K562 (cell line): ENCODE data around the gene FCRL1. TPM values are rescaled to one million over a fixed set of nuclear protein-coding genes. Genes with fewer than 3 reads are reported as not detected.

Source experiments
- ATAC-seq: fragments of 200-7000 bp; cut with Tn5 transposase; 3 replicates; pipeline ENCODE4 v1.9.1; 2020; ENCODE audit warnings: moderate library complexity
- BruUV-seq: library from RNA; stranded (reverse); fragments of 400-500 nt; replicated peaks from 2 replicates; lab custom pipeline; 2021; lab: Mats Ljungman, UMichigan
- CTCF ChIA-PET: fragments of 300-600 bp; formaldehyde crosslinking; extraction: SDS; loops from one replicate; lab custom pipeline; 2021; ENCODE audit warnings: low intra/inter-chr PET ratio; lab: Yijun Ruan, JAX
- POLR2A ChIA-PET: fragments of 300-600, 350-650 bp; sonication (Branson Sonifier 250); formaldehyde crosslinking; extraction: SDS; loops from one replicate; lab custom pipeline; 2021; ENCODE audit warnings: antibody characterized with exemption, inconsistent platforms; lab: Yijun Ruan, JAX
- DNase-seq, 4 experiments: peaks; one replicate each; pipeline versions ENCODE4 v3.0.0 to v3.0.0-alpha.2; 2011 to 2018; ENCODE audit warnings: low spot score in 3 of 4, mixed read lengths in 3 of 4; ENCODE audit errors: extremely low read depth in 1 of 4
- FAIRE-seq: peaks from 2 replicates; lab custom pipeline; 2011; peaks lifted over from hg19 to GRCh38; lab: Jason Lieb, UNC
- H2AFZ ChIP-seq: 2 replicates; pipeline ENCODE4 v1.6.0; 2011; ENCODE audit warnings: low read depth, low read length, control low read depth, inconsistent platforms
- H3K27ac ChIP-seq: fragments of 200-600 bp; 3 replicates; pipeline ENCODE4 v1.8.0; 2011; ENCODE audit warnings: low read depth, mild to moderate bottlenecking, control low read depth, inconsistent platforms, low read length, moderate library complexity, mixed read lengths; ENCODE audit errors: extremely low read depth
- H3K27me3 ChIP-seq, 2 experiments: fragments of 300-600 bp in 1 of 2; 2 replicates in 1 of 2; 3 replicates in 1 of 2; pipeline versions ENCODE4 v1.6.0 to v1.8.0; 2011; ENCODE audit warnings: inconsistent platforms in 2 of 2, low read length in 2 of 2, mild to moderate bottlenecking in 1 of 2, mixed read lengths in 1 of 2, moderate library complexity in 1 of 2; ENCODE audit not compliant: control insufficient read depth in 2 of 2, insufficient read depth in 2 of 2
- H3K36me3 ChIP-seq: fragments of 300-600 bp; 3 replicates; pipeline ENCODE4 v1.8.0; 2011; ENCODE audit warnings: mild to moderate bottlenecking, low read length, inconsistent platforms; ENCODE audit not compliant: control insufficient read depth, insufficient read depth
- H3K4me1 ChIP-seq, 2 experiments: fragments of 200-600 bp in 1 of 2; replicated peaks in 1 of 2; 2 replicates in 1 of 2; 3 replicates in 1 of 2; pipeline versions ENCODE4 v1.5.1 to v1.8.0; 2011; ENCODE audit warnings: inconsistent platforms in 2 of 2, low read length in 2 of 2, mild to moderate bottlenecking in 1 of 2, mixed read lengths in 1 of 2, moderate library complexity in 1 of 2; ENCODE audit not compliant: control insufficient read depth in 2 of 2, insufficient read depth in 2 of 2
- H3K4me2 ChIP-seq: 2 replicates; pipeline ENCODE4 v1.6.1; 2011; ENCODE audit warnings: low read length, control low read depth, inconsistent platforms, mixed read lengths; ENCODE audit not compliant: insufficient read depth
- H3K4me3 ChIP-seq: fragments of 200-600 bp; sonication (generic), shearing (Covaris generic); 2 replicates; pipeline ENCODE4 v1.5.1; 2016; ENCODE audit warnings: control low read depth, inconsistent platforms
- H3K79me2 ChIP-seq: fragments of 200-600 bp; 3 replicates; pipeline ENCODE4 v1.8.0; 2011; ENCODE audit warnings: low read length, inconsistent platforms; ENCODE audit not compliant: control insufficient read depth, insufficient read depth
- H3K9ac ChIP-seq, 2 experiments: 2 replicates each; pipeline versions ENCODE4 v1.6.0 to v1.6.1; 2011; ENCODE audit warnings: low read depth in 2 of 2, low read length in 2 of 2, control low read depth in 1 of 2, inconsistent platforms in 1 of 2, mild to moderate bottlenecking in 1 of 2, mixed read lengths in 1 of 2; ENCODE audit not compliant: insufficient read depth in 1 of 2
- H3K9me1 ChIP-seq: one replicate; pipeline ENCODE4 v1.6.0; 2011; ENCODE audit warnings: inconsistent platforms, mild to moderate bottlenecking, low read length, moderate library complexity; ENCODE audit not compliant: control insufficient read depth, insufficient read depth
- H3K9me3 ChIP-seq: replicated peaks from 2 replicates; pipeline ENCODE4 v1.5.1; 2011; ENCODE audit warnings: low read depth, low read length, inconsistent platforms; ENCODE audit not compliant: control insufficient read depth, insufficient read depth
- H4K20me1 ChIP-seq: replicated peaks from 2 replicates; pipeline ENCODE4 v1.6.1; 2011; ENCODE audit warnings: low read length, inconsistent platforms, mixed read lengths; ENCODE audit not compliant: control insufficient read depth, insufficient read depth
- CREB3L1 ChIP-seq: fragments of 450-650 bp; IDR thresholded peaks from 2 replicates; pipeline ENCODE4 v1.6.1; 2014; ENCODE audit warnings: low read depth, mild to moderate bottlenecking, moderate library complexity, borderline replicate concordance
- EZH2 ChIP-seq: IDR thresholded peaks from 2 replicates; pipeline ENCODE4 v1.6.1; 2012; ENCODE audit warnings: low read depth, mild to moderate bottlenecking, inconsistent platforms, low read length, borderline replicate concordance
- GABPA ChIP-seq: fragments of 200-800 bp; sonication (Bioruptor generic); conservative IDR thresholded peaks from 2 replicates; pipeline ENCODE4 v1.6.1; 2016; ENCODE audit warnings: low read depth, missing genetic modification characterization, missing compliant biosample characterization
- LCOR ChIP-seq: sonication (generic); formaldehyde crosslinking; IDR thresholded peaks from 2 replicates; pipeline ENCODE4 v1.8.0; 2022; ENCODE audit warnings: mild to moderate bottlenecking, missing genetic modification reagents
- RHOXF2B ChIP-seq: fragments of 250-450 bp; sonication (Bioruptor Pico); conservative IDR thresholded peaks from 2 replicates; pipeline ENCODE4 v1.5.1; 2021
- SIRT6 ChIP-seq: IDR thresholded peaks from one replicate; pipeline ENCODE4 v1.6.1; 2012; ENCODE audit warnings: low read depth, mild to moderate bottlenecking, control low read depth, inconsistent platforms, low read length, moderate library complexity
- ZNF24 ChIP-seq: fragments of 450-650 bp; IDR thresholded peaks from 2 replicates; pipeline ENCODE4 v1.6.1; 2016
- WGBS: fragments of 100-300 bp; shearing (Covaris generic); methylation state at CpG from one replicate; pipeline ENCODE4 v1.1.6; 2016; ENCODE audit warnings: low coverage, mixed read lengths; ENCODE audit not compliant: insufficient coverage; ENCODE audit errors: missing lambda C conversion rate; 5-methylcytosine and 5-hydroxymethylcytosine counted together
- in situ Hi-C: fragments of 300-500 bp; cut with MboI; formaldehyde crosslinking; loops from 4 replicates; pipeline ENCODE4 v1.15.0; 2018; ENCODE audit warnings: inconsistent platforms, mixed read lengths
- intact Hi-C: fragments of 100-400 bp; cut with micrococcal nuclease; formaldehyde crosslinking; loops from 2 replicates; pipeline ENCODE4 v1.14.2; 2022
- polyA plus RNA-seq, 8 experiments: library from polyadenylated mRNA; depleted of rRNA in 4 of 8; stranded (reverse) in 5 of 8; unstranded in 3 of 8; fragments of >200 nt; fragmentation: Nextera tagmentation in 2 of 8; fragmentation: Illumina TruSeq in 1 of 8; extraction: Ambion mirVana in 2 of 8; extraction: Trizol in 1 of 8; gene quantifications; 2 replicates each; pipeline versions ENCODE4 v1.2.1 to v1.2.3, GENCODE V29; 2011 to 2014; ENCODE audit warnings: inconsistent platforms in 1 of 8, missing spikeins in 1 of 8
- total RNA-seq, 7 experiments: library from RNA; depleted of rRNA in 6 of 7; stranded (reverse); fragments of >200 nt in 6 of 7; fragmentation: Illumina TruSeq in 2 of 7; extraction: Trizol in 2 of 7; gene quantifications; 2 replicates each; pipeline versions ENCODE4 v1.2.1 to v1.2.3, GENCODE V29; 2011 to 2021; ENCODE audit warnings: low replicate concordance in 1 of 7
- TF ChIP-seq, protein P1 (sequence below): fragments of 450-650 bp; IDR thresholded peaks from 2 replicates; pipeline ENCODE4 v1.6.1; 2017; ENCODE audit warnings: antibody characterized with exemption
- TF ChIP-seq, protein P2 (sequence below): fragments of 450-650 bp; IDR thresholded peaks from 2 replicates; pipeline ENCODE4 v1.6.1; 2016; ENCODE audit warnings: low read depth

Gene FCRL1
- total and polyA plus RNA-seq, 9 of the 15 experiments (the other 6 are each of a cell fraction or from before 2014, with no cell fraction given) = not detected

DNA sequence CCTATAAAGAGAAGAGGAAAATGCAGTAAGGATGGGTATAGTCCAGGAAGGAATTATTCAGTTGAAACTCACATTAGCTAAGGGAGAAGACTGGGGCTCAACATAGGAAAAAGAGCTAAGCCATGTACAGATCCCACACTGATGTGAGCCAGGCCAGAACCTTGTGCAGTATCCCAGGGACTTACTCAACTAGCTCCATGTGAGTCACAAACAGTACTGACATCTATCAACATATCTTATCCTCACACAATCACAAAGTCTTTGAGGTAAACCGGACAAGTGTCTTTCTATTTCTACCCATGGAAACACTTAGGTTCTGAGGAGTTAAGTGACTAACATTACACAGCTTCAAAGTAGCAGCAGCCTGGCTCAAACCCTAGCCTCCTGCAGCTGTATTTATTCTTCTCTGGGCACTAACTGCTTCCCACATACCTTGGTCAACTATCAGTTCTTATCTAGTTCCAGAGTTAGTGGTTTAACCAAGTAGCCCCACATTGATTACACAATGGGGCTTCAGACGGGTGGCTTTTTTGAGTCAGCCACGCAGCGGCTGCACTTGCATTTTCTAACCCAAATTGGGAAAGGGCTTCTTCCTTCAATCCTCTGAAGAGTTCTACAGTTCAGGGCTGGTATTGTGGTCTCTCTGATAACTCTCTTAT lies 12.2 kb upstream of the FCRL1 start (continued):
- TF ChIP-seq, protein P1, sequence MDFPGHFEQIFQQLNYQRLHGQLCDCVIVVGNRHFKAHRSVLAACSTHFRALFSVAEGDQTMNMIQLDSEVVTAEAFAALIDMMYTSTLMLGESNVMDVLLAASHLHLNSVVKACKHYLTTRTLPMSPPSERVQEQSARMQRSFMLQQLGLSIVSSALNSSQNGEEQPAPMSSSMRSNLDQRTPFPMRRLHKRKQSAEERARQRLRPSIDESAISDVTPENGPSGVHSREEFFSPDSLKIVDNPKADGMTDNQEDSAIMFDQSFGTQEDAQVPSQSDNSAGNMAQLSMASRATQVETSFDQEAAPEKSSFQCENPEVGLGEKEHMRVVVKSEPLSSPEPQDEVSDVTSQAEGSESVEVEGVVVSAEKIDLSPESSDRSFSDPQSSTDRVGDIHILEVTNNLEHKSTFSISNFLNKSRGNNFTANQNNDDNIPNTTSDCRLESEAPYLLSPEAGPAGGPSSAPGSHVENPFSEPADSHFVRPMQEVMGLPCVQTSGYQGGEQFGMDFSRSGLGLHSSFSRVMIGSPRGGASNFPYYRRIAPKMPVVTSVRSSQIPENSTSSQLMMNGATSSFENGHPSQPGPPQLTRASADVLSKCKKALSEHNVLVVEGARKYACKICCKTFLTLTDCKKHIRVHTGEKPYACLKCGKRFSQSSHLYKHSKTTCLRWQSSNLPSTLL = no peak
- TF ChIP-seq RHOXF2B (no peak), LCOR (CRISPR knock-in tag) (no peak), ZNF24 (no peak), GABPA (tag) (no peak)

- no peak overlapping the region for H2AFZ ChIP-seq
- FAIRE-seq (no peak), ATAC-seq (no peak), DNase-seq (no peak)
- no peak overlapping the region for H3K4me3 ChIP-seq
- no peaks in the 10 kb centered on the region for H3K36me3 ChIP-seq
- no peaks in the 10 kb centered on the region for H4K20me1 ChIP-seq
- H3K79me2 ChIP-seq = no peaks in the 10 kb centered on the region
- ChIA-PET CTCF (no interaction called here), POLR2A (no interaction called here)
- H3K27me3 ChIP-seq = peaks cover 0 to 9% of the 10 kb centered on the region in 2 experiments; a peak in 2 of 5 replicates
- 0% methylated on average over 2 of the region's 2 CpGs for WGBS
- no peak overlapping the region for H3K27ac ChIP-seq
- no peaks in the 10 kb centered on the region for H3K9me1 ChIP-seq
- H3K4me2 ChIP-seq = no peak overlapping the region
- BruUV-seq = no TSS peak
- H3K9ac ChIP-seq = no peak overlapping the region
- intact Hi-C loops (no loop called here), in situ Hi-C loops (no loop called here)
- H3K4me1 ChIP-seq = no peaks in the 10 kb centered on the region
- H3K9me3 ChIP-seq = no peaks in the 10 kb centered on the region
- TF ChIP-seq, protein P2, sequence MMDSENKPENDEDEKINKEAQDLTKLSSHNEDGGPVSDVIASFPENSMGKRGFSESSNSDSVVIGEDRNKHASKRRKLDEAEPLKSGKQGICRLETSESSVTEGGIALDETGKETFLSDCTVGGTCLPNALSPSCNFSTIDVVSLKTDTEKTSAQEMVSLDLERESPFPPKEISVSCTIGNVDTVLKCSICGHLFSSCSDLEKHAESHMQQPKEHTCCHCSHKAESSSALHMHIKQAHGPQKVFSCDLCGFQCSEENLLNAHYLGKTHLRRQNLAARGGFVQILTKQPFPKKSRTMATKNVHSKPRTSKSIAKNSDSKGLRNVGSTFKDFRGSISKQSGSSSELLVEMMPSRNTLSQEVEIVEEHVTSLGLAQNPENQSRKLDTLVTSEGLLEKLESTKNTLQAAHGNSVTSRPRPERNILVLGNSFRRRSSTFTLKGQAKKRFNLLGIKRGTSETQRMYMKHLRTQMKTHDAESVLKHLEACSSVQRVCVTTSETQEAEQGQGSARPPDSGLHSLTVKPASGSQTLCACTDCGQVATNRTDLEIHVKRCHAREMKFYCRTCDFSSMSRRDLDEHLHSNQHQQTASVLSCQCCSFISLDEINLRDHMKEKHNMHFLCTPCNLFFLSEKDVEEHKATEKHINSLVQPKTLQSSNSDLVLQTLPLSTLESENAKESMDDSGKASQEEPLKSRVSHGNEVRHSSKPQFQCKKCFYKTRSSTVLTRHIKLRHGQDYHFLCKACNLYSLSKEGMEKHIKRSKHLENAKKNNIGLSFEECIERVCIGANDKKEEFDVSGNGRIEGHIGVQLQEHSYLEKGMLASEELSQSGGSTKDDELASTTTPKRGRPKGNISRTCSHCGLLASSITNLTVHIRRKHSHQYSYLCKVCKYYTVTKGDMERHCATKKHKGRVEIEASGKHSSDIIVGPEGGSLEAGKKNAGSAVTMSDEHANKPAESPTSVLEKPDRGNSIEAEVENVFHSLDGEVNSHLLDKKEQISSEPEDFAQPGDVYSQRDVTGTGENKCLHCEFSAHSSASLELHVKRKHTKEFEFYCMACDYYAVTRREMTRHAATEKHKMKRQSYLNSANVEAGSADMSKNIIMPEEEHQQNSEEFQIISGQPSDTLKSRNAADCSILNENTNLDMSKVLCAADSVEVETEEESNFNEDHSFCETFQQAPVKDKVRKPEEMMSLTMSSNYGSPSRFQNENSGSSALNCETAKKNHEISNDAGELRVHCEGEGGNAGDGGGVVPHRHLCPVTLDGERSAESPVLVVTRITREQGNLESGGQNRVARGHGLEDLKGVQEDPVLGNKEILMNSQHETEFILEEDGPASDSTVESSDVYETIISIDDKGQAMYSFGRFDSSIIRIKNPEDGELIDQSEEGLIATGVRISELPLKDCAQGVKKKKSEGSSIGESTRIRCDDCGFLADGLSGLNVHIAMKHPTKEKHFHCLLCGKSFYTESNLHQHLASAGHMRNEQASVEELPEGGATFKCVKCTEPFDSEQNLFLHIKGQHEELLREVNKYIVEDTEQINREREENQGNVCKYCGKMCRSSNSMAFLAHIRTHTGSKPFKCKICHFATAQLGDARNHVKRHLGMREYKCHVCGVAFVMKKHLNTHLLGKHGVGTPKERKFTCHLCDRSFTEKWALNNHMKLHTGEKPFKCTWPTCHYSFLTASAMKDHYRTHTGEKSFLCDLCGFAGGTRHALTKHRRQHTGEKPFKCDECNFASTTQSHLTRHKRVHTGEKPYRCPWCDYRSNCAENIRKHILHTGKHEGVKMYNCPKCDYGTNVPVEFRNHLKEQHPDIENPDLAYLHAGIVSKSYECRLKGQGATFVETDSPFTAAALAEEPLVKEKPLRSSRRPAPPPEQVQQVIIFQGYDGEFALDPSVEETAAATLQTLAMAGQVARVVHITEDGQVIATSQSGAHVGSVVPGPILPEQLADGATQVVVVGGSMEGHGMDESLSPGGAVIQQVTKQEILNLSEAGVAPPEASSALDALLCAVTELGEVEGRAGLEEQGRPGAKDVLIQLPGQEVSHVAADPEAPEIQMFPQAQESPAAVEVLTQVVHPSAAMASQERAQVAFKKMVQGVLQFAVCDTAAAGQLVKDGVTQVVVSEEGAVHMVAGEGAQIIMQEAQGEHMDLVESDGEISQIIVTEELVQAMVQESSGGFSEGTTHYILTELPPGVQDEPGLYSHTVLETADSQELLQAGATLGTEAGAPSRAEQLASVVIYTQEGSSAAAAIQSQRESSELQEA = no peak
- TF ChIP-seq EZH2 = no peak
- TF ChIP-seq CREB3L1 = no peak
- no peak for TF ChIP-seq SIRT6
These were observed 11.0 kb upstream of the FCRL1 start for GRCh38 chr1:157830887-157831286.
